Activated CD8-positive, alpha-beta memory T cell treated with anti-CD3 and anti-CD28 coated beads, Interleukin-2, amount 10 ng/mL, durations not matched to agents 7 days and 5 days (primary cell): ENCODE results near the gene LMBR1. TPM values are rescaled to one million over a fixed set of nuclear protein-coding genes. Genes with fewer than 3 reads are reported as not detected.
"Not testable (repeated sequence)": the region's sequence is repeated elsewhere in the genome, so short reads cannot be mapped to it uniquely, and the experiment has no call there.

ENCODE experiments used
- ATAC-seq: fragments of 150-1000 bp; cut with Tn5 transposase; one replicate; pipeline ENCODE4 v1.10.0; 2021; ENCODE audit warnings: moderate library complexity
- CTCF ChIA-PET: fragments of 350-600 bp; sonication (Branson Sonifier 250); formaldehyde crosslinking; loops from one replicate; lab custom pipeline; 2021; ENCODE audit warnings: antibody characterized with exemption; lab: Charles Lee
- DNase-seq: peaks from one replicate; pipeline ENCODE4 v3.0.0-alpha.2; 2020
- H3K27ac Mint-ChIP-seq: one replicate; pipeline ENCODE4 v1.8.0; 2021; ENCODE audit warnings: mild to moderate bottlenecking, mixed read lengths
- H3K27me3 Mint-ChIP-seq: one replicate; pipeline ENCODE4 v1.8.0; 2021; ENCODE audit warnings: mixed read lengths
- H3K36me3 Mint-ChIP-seq: one replicate; pipeline ENCODE4 v1.8.0; 2021; ENCODE audit warnings: mild to moderate bottlenecking, mixed read lengths
- H3K4me1 Mint-ChIP-seq: one replicate; pipeline ENCODE4 v1.8.0; 2021; ENCODE audit warnings: mixed read lengths
- H3K4me3 Mint-ChIP-seq: one replicate; pipeline ENCODE4 v1.8.0; 2021; ENCODE audit warnings: mild to moderate bottlenecking, moderate library complexity, mixed read lengths
- H3K9me3 Mint-ChIP-seq: one replicate; pipeline ENCODE4 v1.8.0; 2022; ENCODE audit warnings: low read depth, mixed read lengths
- total RNA-seq, 2 experiments: library from RNA; stranded (reverse); gene quantifications; one replicate each; pipeline ENCODE4 v1.2.3, GENCODE V29; 2021

Gene LMBR1
- total RNA-seq, 2 experiments from 2014 or later: 64.0 to 69.8 TPM

DNA sequence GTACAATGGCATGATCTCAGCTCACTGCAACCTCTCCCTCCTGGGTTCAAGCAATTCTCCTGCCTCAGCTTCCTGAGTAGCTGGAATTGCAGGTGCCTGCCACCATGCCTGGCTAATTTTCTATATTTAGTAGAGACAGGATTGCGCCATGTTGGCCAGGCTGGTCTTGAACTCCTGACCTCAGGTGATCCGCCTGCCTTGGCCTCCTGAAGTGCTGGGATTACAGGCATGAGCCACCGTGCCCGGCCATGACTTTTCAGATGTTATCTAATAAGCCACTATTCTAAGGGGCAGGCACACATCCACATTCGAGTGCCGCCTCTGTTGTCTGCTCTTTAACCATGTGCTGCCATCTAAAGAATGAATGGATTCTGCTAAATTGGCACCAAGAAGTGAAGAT lies 29.3 kb upstream of the LMBR1 start:
- H3K9me3 Mint-ChIP-seq, H3K36me3 Mint-ChIP-seq, ATAC-seq, CTCF ChIA-PET, H3K27me3 Mint-ChIP-seq, DNase-seq: not testable (repeated sequence)
- H3K4me3 Mint-ChIP-seq: peak overlapping the region; percentile 45
- peak overlapping the region; percentile 74 for H3K27ac Mint-ChIP-seq
- peaks cover 57% of the 10 kb centered on the region for H3K4me1 Mint-ChIP-seq

DNA sequence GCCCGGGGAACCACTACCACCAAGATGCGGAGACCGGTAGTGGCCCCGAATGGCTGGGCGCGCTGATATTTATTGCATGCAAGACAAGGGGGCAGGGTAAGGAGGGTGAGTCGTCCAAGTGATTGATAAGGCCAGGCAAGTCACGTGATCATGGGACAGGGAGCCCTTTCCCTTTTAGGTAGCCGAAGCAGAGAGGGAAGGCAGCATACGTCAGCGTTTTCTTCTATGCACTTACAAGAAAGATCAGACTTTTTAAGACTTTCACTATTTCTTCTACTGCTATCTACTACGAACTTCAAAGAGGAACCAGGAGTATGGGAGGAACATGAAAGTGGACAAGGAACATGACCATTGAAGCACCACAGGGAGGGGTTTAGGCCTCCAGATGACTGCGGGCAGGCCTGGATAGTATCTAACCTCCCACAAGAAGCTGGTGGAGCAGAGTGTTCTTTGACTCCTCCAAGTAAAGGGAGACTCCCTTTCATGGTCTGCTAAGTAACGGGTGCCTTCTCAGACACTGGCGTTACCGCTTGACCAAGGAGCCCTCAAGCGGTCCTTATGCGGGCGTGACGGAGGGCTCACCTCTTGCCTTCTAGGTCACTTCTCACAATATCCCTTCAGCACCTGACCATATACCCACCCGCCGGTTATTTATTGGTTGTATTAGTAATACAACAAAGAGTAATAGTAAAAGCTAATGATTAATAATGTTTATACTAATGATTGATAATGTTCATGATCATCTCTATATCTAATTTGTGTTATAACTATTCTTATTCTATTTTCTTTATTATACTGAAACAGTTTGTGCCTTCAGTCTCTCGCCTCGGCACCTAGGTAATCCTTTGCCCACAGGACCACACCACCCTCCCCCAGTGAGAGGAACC lies 27.7 kb upstream of the LMBR1 start:
- CTCF ChIA-PET, H3K9me3 Mint-ChIP-seq, H3K4me3 Mint-ChIP-seq, H3K36me3 Mint-ChIP-seq, H3K27ac Mint-ChIP-seq, ATAC-seq: not testable (repeated sequence)
- Mint-ChIP-seq H3K27me3 (peaks cover 18% of the 10 kb centered on the region), H3K4me1 (peaks cover 58% of the 10 kb centered on the region)
- peak; percentile 38 for DNase-seq

DNA sequence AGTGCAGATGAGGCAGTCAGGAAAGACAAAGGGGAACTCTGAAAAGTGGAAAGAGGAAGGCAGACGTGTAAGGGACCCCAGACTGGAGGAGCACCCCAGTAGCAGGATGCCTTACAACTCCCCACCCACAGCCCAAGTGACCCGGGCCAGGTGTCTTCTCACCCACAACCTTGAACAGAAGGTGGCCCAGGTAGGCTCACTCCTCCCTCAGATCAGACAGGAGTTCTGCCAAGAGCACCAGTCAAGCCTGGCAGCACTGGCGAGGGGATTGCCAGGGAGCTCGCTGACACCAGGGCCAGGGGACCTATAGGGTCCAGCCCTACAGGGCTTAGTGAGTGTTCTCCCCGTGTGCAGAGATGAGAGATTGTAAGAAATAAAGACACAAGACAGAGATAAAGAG lies 27.1 kb upstream of the LMBR1 start:
- CTCF ChIA-PET: no interaction called here
- ATAC-seq (no peak), DNase-seq (peak; percentile 39)
- H3K9me3 Mint-ChIP-seq: no peaks in the 10 kb centered on the region
- H3K4me1 Mint-ChIP-seq: peaks cover 58% of the 10 kb centered on the region
- peaks cover 23% of the 10 kb centered on the region for H3K27me3 Mint-ChIP-seq
- H3K36me3 Mint-ChIP-seq: peaks cover 8% of the 10 kb centered on the region
- H3K27ac Mint-ChIP-seq: no peak overlapping the region
- no peak overlapping the region for H3K4me3 Mint-ChIP-seq

DNA sequence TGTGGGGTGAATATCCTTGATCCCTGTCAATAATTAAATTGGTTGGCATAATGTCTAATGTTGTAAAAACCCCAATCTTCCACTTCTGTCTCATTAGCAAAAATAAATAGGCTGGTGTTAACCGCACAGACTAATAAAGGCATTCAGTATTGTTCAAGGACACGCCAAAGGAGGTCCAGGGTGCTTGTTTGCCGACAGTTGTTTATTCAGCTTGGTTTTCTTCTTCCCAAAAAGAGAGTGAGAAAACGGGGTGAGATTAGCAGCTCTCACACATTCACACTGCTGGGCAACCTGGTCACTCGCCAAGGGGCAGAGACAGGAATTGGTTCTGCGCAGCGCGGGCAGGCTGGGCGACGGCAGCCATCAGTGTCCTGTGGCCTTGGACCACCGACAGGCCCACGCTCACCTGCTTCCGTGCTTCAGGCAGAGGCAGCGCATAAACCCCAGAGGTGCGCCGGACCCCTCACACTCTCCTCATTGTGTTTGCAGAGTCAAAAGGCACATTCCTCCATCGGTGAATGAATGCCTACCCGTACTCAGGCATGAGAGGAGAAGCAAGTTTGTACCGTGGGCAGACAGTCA lies 26.2 kb upstream of the LMBR1 start:
- ATAC-seq: no peak
- DNase-seq: peak; percentile 37
- H3K4me1 Mint-ChIP-seq: peaks cover 54% of the 10 kb centered on the region
- no peak overlapping the region for H3K27ac Mint-ChIP-seq
- H3K27me3 Mint-ChIP-seq: peaks cover 19% of the 10 kb centered on the region
- CTCF ChIA-PET: interaction anchor here (1.2 to 1.8 kb wide), 3 partner anchors 20 to 31 kb away, joined by 3 to 6 read pairs (median 3); partner anchors contain the start of gene NOM1
- no peaks in the 10 kb centered on the region for H3K9me3 Mint-ChIP-seq
- peaks cover 8% of the 10 kb centered on the region for H3K36me3 Mint-ChIP-seq
- no peak overlapping the region for H3K4me3 Mint-ChIP-seq

- CTCF ChIA-PET: interaction anchor here (1.2 to 1.8 kb wide), 3 partner anchors 19 to 31 kb away, joined by 3 to 6 read pairs (median 3); partner anchors contain the start of gene NOM1
- no peak for DNase-seq
- peaks cover 7% of the 10 kb centered on the region for H3K36me3 Mint-ChIP-seq
- peaks cover 22% of the 10 kb centered on the region for H3K27me3 Mint-ChIP-seq
- no peak overlapping the region for H3K4me3 Mint-ChIP-seq
- H3K27ac Mint-ChIP-seq: peak overlapping the region; percentile 57
- ATAC-seq: peak; percentile 34
- H3K4me1 Mint-ChIP-seq: peaks cover 50% of the 10 kb centered on the region
- H3K9me3 Mint-ChIP-seq: no peaks in the 10 kb centered on the region
Measured at GRCh38 chr7:156918635-156919034, 25.7 kb upstream of the LMBR1 start.

DNA sequence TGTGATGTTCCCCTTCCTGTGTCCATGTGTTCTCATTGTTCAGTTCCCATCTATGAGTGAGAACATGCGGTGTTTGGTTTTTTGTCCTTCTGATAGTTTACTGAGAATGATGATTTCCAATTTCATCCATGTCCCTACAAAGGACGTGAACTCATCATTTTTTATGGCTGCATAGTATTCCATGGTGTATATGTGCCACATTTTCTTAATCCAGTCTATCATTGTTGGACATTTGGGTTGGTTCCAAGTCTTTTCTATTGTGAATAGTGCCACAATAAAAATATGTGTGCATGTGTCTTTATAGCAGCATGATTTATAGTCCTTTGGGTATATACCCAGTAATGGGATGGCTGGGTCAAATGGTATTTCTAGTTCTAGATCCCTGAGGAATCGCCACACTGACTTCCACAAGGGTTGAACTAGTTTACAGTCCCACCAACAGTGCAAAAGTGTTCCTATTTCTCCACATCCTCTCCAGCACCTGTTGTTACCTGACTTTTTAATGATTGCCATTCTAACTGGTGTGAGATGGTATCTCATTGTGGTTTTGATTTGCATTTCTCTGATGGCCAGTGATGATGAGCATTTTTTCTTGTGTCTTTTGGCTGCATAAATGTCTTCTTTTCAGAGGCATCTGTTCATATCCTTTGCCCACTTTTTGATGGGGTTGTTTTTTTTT lies 16.7 kb upstream of the LMBR1 start:
- DNase-seq, H3K4me3 Mint-ChIP-seq, CTCF ChIA-PET, H3K9me3 Mint-ChIP-seq, ATAC-seq, H3K4me1 Mint-ChIP-seq, H3K36me3 Mint-ChIP-seq, H3K27ac Mint-ChIP-seq: not testable (repeated sequence)
- H3K27me3 Mint-ChIP-seq: peaks cover 20% of the 10 kb centered on the region

- H3K9me3 Mint-ChIP-seq: peaks cover 5% of the 10 kb centered on the region
- peaks cover 6% of the 10 kb centered on the region for H3K36me3 Mint-ChIP-seq
- no peak overlapping the region for H3K27ac Mint-ChIP-seq
- no peak for ATAC-seq
- peaks cover 11% of the 10 kb centered on the region for H3K27me3 Mint-ChIP-seq
- DNase-seq: no peak
- CTCF ChIA-PET: no interaction called here
- no peak overlapping the region for H3K4me3 Mint-ChIP-seq
- peaks cover 10% of the 10 kb centered on the region for H3K4me1 Mint-ChIP-seq
Measured at GRCh38 chr7:156907656-156908055, 14.7 kb upstream of the LMBR1 start.

DNA sequence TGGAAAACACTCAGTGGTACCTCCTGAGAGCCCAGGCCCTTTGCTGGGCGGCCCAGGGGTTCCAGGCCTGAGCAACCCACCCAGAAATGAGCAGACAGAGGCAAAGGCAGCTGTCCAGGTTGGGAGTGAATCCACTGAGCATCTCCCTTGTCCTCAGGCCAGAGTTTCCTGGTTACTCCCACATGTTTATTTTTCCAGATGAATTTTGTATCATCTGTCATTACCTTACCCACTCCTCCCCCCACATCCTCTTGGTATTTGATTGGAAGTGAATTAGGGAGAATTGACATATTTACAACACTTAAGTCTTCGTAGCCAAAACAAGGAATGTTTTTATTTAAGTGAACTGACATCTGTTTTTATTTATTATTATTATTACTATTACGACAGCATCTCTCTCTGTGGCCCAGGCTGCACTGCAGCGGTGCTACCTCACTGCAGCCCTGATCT lies 13.2 kb upstream of the LMBR1 start:
- Mint-ChIP-seq H3K9me3 (no peaks in the 10 kb centered on the region), H3K27ac (no peak overlapping the region), H3K36me3 (peaks cover 1% of the 10 kb centered on the region), H3K27me3 (peaks cover 14% of the 10 kb centered on the region), H3K4me1 (peaks cover 10% of the 10 kb centered on the region), H3K4me3 (no peak overlapping the region)
- no peak for DNase-seq
- no peak for ATAC-seq
- CTCF ChIA-PET: interaction anchor here (2.2 kb wide), 1 partner anchor 44 kb away, joined by 7 read pairs; the partner anchor contains the start of gene NOM1

DNA sequence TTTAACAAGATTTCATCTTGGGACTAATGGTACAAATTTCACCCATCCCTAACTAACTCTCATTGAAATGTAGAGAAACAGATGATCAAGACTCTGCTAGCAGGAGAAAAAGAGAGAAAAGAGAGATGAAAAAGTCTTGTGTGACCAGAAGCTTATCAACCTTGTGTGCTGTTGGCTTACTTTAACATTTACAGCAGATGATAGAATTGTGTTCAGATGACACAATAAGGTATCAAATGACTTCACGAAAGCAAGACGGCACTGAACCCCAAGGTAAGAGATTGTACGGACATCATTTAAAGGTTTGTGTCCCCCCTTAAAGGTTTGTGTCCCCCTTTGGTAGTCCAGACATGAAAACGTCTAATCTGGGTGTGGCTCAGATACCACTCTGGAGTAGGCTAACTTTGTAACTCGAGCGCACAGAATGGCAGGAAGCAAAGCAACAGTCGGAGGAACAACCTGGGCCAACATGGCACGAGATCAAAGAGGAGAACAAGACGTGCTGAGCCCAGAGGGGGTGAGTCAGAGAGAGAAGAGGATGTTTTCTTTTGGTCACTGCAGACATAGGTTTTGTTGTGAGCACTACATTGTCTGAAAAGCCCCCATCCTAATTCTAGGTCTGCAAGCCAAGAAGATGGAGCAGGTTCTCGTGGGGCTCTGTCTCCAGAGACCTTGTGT lies 10.4 kb upstream of the LMBR1 start:
- H3K4me3 Mint-ChIP-seq: no peak overlapping the region

DNA sequence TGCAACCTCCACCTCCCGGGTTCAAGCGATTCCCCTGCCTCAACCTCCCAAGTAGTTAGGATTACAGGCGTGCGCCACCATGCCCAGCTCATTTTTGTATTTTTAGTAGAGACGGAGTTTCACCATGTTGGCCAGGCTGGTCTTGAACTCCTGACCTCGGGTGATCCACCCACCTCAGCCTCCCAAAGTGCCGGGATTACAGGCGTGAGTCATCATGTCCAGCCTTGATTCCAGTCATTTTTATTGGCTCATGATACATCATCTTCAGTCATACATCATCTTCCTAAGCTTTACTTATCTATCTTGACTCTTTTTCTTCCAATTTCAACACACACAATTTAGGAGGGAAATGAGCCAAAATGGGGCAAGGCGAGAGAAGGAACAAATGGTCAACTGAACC lies 7.1 kb upstream of the LMBR1 start:
- H3K27me3 Mint-ChIP-seq: peaks cover 21% of the 10 kb centered on the region
- not testable (repeated sequence) for H3K27ac Mint-ChIP-seq, H3K36me3 Mint-ChIP-seq, H3K9me3 Mint-ChIP-seq, H3K4me3 Mint-ChIP-seq, ATAC-seq, DNase-seq
- H3K4me1 Mint-ChIP-seq: peaks cover 32% of the 10 kb centered on the region
- CTCF ChIA-PET: interaction anchor here (0.6 kb wide), 1 partner anchor 47 kb away, joined by 4 read pairs; no protein-coding TSS in a partner anchor

More for the DNA sequence above, 10.4 kb upstream of the LMBR1 start:
- no peaks in the 10 kb centered on the region for H3K9me3 Mint-ChIP-seq
- H3K27ac Mint-ChIP-seq: no peak overlapping the region
- peaks cover 21% of the 10 kb centered on the region for H3K27me3 Mint-ChIP-seq
- ATAC-seq: peak; percentile 64
- H3K4me1 Mint-ChIP-seq: peaks cover 5% of the 10 kb centered on the region
- DNase-seq: no peak
- no peaks in the 10 kb centered on the region for H3K36me3 Mint-ChIP-seq
- CTCF ChIA-PET: interaction anchor here (0.9 kb wide), 1 partner anchor 46 kb away, joined by 3 read pairs; the partner anchor contains the start of gene NOM1

DNA sequence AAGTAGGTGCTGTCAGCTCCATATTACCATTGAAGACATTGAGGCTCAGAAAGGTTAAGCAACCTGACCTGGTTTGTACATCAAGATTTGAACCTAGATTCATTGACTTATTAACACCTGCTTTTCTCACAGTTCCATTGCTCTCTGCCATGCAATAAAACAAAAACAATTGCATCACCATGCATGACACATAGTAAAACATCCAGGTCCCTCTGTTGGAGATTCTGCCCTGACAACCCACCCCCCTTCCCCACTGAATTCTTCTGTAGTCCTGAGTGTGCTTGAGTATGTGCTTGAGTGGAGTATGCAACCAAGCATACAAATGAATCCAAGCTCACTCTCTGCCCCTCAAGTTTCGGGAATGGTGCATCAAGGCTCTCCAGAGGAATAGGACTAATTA lies 6.0 kb upstream of the LMBR1 start:
- DNase-seq (no peak), ATAC-seq (no peak)
- no peak overlapping the region for H3K27ac Mint-ChIP-seq
- no peaks in the 10 kb centered on the region for H3K9me3 Mint-ChIP-seq
- peaks cover 21% of the 10 kb centered on the region for H3K27me3 Mint-ChIP-seq
- peaks cover 5% of the 10 kb centered on the region for H3K36me3 Mint-ChIP-seq
- CTCF ChIA-PET: interaction anchor here (1.0 kb wide), 1 partner anchor 20 kb away, joined by 3 read pairs; no protein-coding TSS in a partner anchor
- H3K4me3 Mint-ChIP-seq: no peak overlapping the region
- H3K4me1 Mint-ChIP-seq: peaks cover 42% of the 10 kb centered on the region

GRCh38 chr7:156897673-156898072 lies 4.7 kb upstream of the LMBR1 start:
- CTCF ChIA-PET: no interaction called here
- ATAC-seq: no peak
- peaks cover 20% of the 10 kb centered on the region for H3K27me3 Mint-ChIP-seq
- H3K36me3 Mint-ChIP-seq: peaks cover 5% of the 10 kb centered on the region
- DNase-seq: no peak
- H3K4me3 Mint-ChIP-seq: no peak overlapping the region
- no peak overlapping the region for H3K27ac Mint-ChIP-seq
- peaks cover 36% of the 10 kb centered on the region for H3K4me1 Mint-ChIP-seq
- H3K9me3 Mint-ChIP-seq: no peaks in the 10 kb centered on the region
